ENCODE measurements around the gene ERICH4. TPM values are rescaled to one million over a fixed set of nuclear protein-coding genes. Genes with fewer than 3 reads are reported as not detected.

The ERICH4 gene
- total and polyA plus RNA-seq, 2 of the 8 experiments (the other 6 are each of a cell fraction or from before 2014, with no cell fraction given): not detected

DNA sequence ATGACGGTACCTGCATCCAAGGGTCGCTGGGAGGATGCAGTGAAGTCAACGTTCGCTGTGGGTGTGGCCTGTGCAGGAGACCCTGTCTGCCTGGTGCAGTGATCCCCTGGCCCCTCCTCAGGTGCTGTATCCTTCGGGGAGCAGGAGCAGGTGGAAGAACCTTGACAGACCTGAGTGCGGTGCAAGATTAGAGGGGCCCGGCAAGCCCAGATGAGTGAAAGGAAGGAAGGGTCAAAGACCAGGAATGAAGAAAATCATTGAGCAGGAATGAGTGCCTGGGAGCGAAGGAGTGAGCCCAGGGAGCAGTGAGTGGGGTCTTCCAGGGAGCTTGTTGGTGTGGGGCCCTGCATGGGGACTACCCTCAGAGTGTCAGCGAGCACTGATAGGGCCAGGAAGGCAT, 28.5 kb upstream of the ERICH4 start:
- no peaks in the 10 kb centered on the region for H3K79me1 ChIP-seq (ENCODE audit: low read depth, low read length)
- H3K56ac ChIP-seq (replicated peaks; ENCODE audit: insufficient read length, low read depth, low read length): no peak overlapping the region
- no peak for FAIRE-seq
- H3K23me2 ChIP-seq (ENCODE audit: low read depth, low read length): no peaks in the 10 kb centered on the region
- no peak overlapping the region for H2BK12ac ChIP-seq (ENCODE audit: low read depth, low read length)
- H2AK5ac ChIP-seq (ENCODE audit: low read depth, low read length): no peak overlapping the region
- H4K20me1 ChIP-seq (replicated peaks in 1 of 2; ENCODE audit: control insufficient read depth in 1 of 2, insufficient read depth in 2 of 2, low read length in 2 of 2): peaks cover 0 to under 1% of the 10 kb centered on the region in 2 experiments
- H2BK15ac ChIP-seq (ENCODE audit: low read length): no peak overlapping the region
- no peak overlapping the region for H4K91ac ChIP-seq (replicated peaks; ENCODE audit: insufficient read length, low read length)
- H3K4me3 ChIP-seq (ENCODE audit: extremely low read depth in 1 of 4, insufficient read depth in 2 of 4, low read depth in 3 of 4, low read length in 4 of 4): no peak overlapping the region
- H3K9me3 ChIP-seq (ENCODE audit: insufficient read depth in 2 of 2, low read depth in 1 of 2, low read length in 1 of 2): no peaks in the 10 kb centered on the region
- POLR2A ChIA-PET (ENCODE audit: partially characterized antibody): interaction anchor here (0.8 to 1.8 kb wide), 3 partner anchors 16 to 25 kb away, joined by 3 to 4 read pairs (median 4); partner anchors contain the start of gene DMAC2
- H3K79me2 ChIP-seq (ENCODE audit: control insufficient read depth in 1 of 2, insufficient read depth in 2 of 2, low read length in 2 of 2): no peaks in the 10 kb centered on the region
- no peak overlapping the region for H2BK20ac ChIP-seq (ENCODE audit: low read length)
- no peak overlapping the region for H3K4me2 ChIP-seq (ENCODE audit: insufficient read depth in 1 of 2, low read depth in 2 of 2, low read length in 2 of 2)
- no peak overlapping the region for H4K5ac ChIP-seq (ENCODE audit: insufficient read length, low read depth, low read length)
- H2BK120ac ChIP-seq (replicated peaks; ENCODE audit: low read depth, low read length): no peak overlapping the region
- no peak overlapping the region for H3K14ac ChIP-seq (ENCODE audit: insufficient read length)
- no peak overlapping the region for H2AFZ ChIP-seq (ENCODE audit: low read length)
- H3K27ac ChIP-seq (ENCODE audit: low read depth, low read length): no peak overlapping the region
- no peak overlapping the region for H3K18ac ChIP-seq (ENCODE audit: extremely low read depth, low read length)
- 97% methylated on average over 9 of the region's 9 CpGs; no CpG with 5 or more reads in 1 of the 2 experiments for WGBS, 2 experiments (ENCODE audit: extremely low coverage in 1 of 2, insufficient coverage in 1 of 2, insufficient read length in 1 of 2, insufficient replicate concordance in 2 of 2, low coverage in 1 of 2, low lambda C conversion rate in 2 of 2, missing lambda C conversion rate in 1 of 2)
- H3K9ac ChIP-seq (replicated peaks in 1 of 4; ENCODE audit: extremely low read depth in 1 of 4, low read depth in 3 of 4, low read length in 3 of 4): no peak overlapping the region
- no peaks in the 10 kb centered on the region for H3K4me1 ChIP-seq (replicated peaks in 1 of 4; ENCODE audit: control insufficient read depth in 3 of 4, insufficient read depth in 4 of 4, low read length in 3 of 4)
- H3K27me3 ChIP-seq (replicated peaks in 1 of 4; ENCODE audit: control insufficient read depth in 3 of 4, extremely low read depth in 1 of 4, insufficient read depth in 3 of 4, low read length in 3 of 4): no peaks in the 10 kb centered on the region; a peak in 1 of 7 replicates
- no peak overlapping the region for H3K4ac ChIP-seq (replicated peaks; ENCODE audit: insufficient read length, low read depth, low read length)
- H3K36me3 ChIP-seq (ENCODE audit: control insufficient read depth in 2 of 4, insufficient read depth in 4 of 4, low read length in 3 of 4): peaks cover 2 to 10% (median 6%) of the 10 kb centered on the region in 4 experiments; a peak in 5 of 8 replicates
- CTCF ChIA-PET (ENCODE audit: partially characterized antibody): no interaction called here
- DNase-seq (ENCODE audit: low read depth in 1 of 2, low spot score in 2 of 2): no peak
- H3K23ac ChIP-seq (ENCODE audit: insufficient read length): no peak overlapping the region
- no peak overlapping the region for H4K8ac ChIP-seq (ENCODE audit: extremely low read depth, insufficient read depth, low read length)
- H2BK5ac ChIP-seq (ENCODE audit: low read depth, low read length): no peak overlapping the region; the same call in 1 of the 2 replicates
- TF ChIP-seq GTF2F1 (IDR thresholded peaks at IDR 0.05; ENCODE audit: borderline replicate concordance, low read depth, low read length) (no peak), HDAC2 (IDR thresholded peaks at IDR 0.05; ENCODE audit: borderline replicate concordance in 1 of 2, low read depth in 2 of 2, low read length in 2 of 2) (no peak), RAD21 (IDR thresholded peaks at IDR 0.05 in 1 of 2, conservative IDR thresholded peaks at IDR 0.05 in 1 of 2; ENCODE audit: low read depth in 2 of 2, low read length in 2 of 2) (no peak), BACH1 (IDR thresholded peaks at IDR 0.05; ENCODE audit: low read length) (no peak), SUZ12 (IDR thresholded peaks at IDR 0.05; ENCODE audit: low read length) (no peak), CBX8 (IDR thresholded peaks at IDR 0.05; ENCODE audit: borderline replicate concordance, low read depth, low read length) (no peak)
- TF ChIP-seq, protein P1, sequence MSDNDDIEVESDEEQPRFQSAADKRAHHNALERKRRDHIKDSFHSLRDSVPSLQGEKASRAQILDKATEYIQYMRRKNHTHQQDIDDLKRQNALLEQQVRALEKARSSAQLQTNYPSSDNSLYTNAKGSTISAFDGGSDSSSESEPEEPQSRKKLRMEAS (IDR thresholded peaks at IDR 0.05): no peak
